GM12892 (cell line): ENCODE measurements around the gene DGCR8.

Source experiments
- POLR2A ChIP-seq: IDR thresholded peaks from 2 replicates; pipeline ENCODE4 v1.6.1; 2011; ENCODE audit warnings: low read depth, low read length, control low read depth
- POLR2AphosphoS5 ChIP-seq: IDR thresholded peaks from 2 replicates; pipeline ENCODE4 v1.6.1; 2011; ENCODE audit warnings: low read depth, low read length, control low read depth

DNA sequence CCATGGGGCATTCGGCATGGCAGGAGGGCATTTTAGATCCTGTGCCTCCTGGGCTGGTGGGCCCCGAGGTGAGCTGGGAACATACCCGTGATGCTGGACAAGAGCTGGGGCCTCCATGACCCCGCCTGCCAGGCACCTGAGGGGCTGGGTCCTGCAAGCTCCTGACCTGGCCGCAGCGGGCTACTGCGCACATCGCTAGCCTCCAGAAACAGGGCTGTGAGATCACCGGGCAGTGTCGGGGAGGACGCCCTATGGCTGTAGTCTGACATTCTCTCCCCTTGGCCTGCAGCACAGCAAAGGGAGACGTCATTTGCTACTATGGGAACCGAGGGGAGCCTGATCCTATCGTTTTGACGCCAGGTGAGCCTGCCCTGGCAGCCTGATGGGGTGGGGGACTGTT is 24.4 kb upstream of the DGCR8 start:
- TF ChIP-seq POLR2A = no peak
- TF ChIP-seq POLR2AphosphoS5 = no peak
